ENCODE measurements around the gene MRGPRF. TPM values are rescaled to one million over a fixed set of nuclear protein-coding genes. Genes with fewer than 3 reads are reported as not detected.

MRGPRF gene
- polyA plus RNA-seq, 1 donor from 2014 or later, result not detected

DNA sequence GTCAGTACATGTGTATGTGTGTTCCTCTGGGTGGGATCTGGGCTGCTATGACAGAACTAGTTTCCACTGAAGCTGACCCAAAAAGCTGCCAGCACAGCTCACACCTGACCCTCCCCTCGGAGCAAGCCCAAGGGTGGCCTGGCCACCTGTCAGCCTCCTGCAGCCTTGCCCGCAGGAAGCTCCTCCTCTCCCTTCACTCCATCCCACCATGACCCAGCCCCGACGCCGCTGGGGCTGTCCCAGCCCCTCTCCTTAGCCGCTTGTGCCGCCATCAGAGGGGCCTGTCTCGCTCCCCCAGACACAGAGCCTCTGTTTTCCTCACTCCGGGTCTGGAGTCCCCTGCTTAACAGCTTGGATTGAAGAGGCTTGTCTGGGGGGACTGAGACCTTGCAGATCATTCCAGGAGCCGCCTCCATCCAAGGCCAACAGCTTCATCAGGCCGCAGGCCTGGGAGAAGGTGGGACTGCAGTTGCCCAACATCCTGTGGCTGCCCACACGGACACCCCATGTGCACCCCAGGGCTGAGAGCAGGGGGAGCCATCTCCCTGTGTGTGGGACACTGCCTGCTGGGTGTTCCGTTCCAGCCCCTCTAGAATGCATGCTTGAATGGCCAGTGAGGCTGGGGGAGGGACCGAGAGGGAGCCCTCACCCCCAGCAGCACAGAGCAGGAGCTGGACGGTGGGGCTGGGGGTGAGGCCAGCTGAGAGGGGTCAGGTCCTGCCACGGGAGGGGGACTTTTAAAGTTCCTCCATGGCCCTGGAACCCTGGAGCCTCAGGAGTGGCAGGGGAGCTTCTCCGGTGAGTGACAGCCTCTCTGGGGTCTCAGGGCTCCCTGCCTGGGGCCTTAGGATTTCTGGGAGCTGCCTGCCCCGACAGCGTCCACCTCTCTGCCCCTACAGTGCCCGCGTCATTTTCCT is 696 bp downstream of the MRGPRF start:
- H3K27ac ChIP-seq (ENCODE audit: low read length), result no peak overlapping the region
- no peak overlapping the region for H3K4me2 ChIP-seq (ENCODE audit: low read length)
- H3F3A ChIP-seq (ENCODE audit: insufficient read depth, low read length, poor library complexity, severe bottlenecking), result no peaks in the 10 kb centered on the region
- H3K9ac ChIP-seq (ENCODE audit: low read length), result no peak overlapping the region
- no peaks in the 10 kb centered on the region for H4K20me1 ChIP-seq (ENCODE audit: insufficient read depth)
- no peaks in the 10 kb centered on the region for H3K36me3 ChIP-seq (ENCODE audit: insufficient read depth, low read length)
- no peaks in the 10 kb centered on the region for H3K27me3 ChIP-seq (ENCODE audit: insufficient read depth, low read depth, low read length)
- no peak overlapping the region for H2AFZ ChIP-seq (ENCODE audit: low read depth, low read length)
- no peaks in the 10 kb centered on the region for H3K79me2 ChIP-seq (replicated peaks; ENCODE audit: insufficient read depth, low read length)
- no peaks in the 10 kb centered on the region for H3K9me3 ChIP-seq (ENCODE audit: low read length)
- H3K4me3 ChIP-seq (ENCODE audit: low read length), result no peak overlapping the region
- no peaks in the 10 kb centered on the region for H3K9me2 ChIP-seq (ENCODE audit: insufficient read depth, low read length)
- no peak for TF ChIP-seq RAD21 (conservative IDR thresholded peaks at IDR 0.05)
- TF ChIP-seq, protein P1, sequence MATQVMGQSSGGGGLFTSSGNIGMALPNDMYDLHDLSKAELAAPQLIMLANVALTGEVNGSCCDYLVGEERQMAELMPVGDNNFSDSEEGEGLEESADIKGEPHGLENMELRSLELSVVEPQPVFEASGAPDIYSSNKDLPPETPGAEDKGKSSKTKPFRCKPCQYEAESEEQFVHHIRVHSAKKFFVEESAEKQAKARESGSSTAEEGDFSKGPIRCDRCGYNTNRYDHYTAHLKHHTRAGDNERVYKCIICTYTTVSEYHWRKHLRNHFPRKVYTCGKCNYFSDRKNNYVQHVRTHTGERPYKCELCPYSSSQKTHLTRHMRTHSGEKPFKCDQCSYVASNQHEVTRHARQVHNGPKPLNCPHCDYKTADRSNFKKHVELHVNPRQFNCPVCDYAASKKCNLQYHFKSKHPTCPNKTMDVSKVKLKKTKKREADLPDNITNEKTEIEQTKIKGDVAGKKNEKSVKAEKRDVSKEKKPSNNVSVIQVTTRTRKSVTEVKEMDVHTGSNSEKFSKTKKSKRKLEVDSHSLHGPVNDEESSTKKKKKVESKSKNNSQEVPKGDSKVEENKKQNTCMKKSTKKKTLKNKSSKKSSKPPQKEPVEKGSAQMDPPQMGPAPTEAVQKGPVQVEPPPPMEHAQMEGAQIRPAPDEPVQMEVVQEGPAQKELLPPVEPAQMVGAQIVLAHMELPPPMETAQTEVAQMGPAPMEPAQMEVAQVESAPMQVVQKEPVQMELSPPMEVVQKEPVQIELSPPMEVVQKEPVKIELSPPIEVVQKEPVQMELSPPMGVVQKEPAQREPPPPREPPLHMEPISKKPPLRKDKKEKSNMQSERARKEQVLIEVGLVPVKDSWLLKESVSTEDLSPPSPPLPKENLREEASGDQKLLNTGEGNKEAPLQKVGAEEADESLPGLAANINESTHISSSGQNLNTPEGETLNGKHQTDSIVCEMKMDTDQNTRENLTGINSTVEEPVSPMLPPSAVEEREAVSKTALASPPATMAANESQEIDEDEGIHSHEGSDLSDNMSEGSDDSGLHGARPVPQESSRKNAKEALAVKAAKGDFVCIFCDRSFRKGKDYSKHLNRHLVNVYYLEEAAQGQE (IDR thresholded peaks at IDR 0.05; ENCODE audit: borderline replicate concordance), result no peak
- TF ChIP-seq SMC3 (conservative IDR thresholded peaks at IDR 0.05; ENCODE audit: poor library complexity), result no peak
- no peak for TF ChIP-seq TAF1 (IDR thresholded peaks at IDR 0.05; ENCODE audit: low read depth)
- TF ChIP-seq MXI1 (conservative IDR thresholded peaks at IDR 0.05; ENCODE audit: poor library complexity, severe bottlenecking), result no peak
- TF ChIP-seq EZH2 (IDR thresholded peaks at IDR 0.05; ENCODE audit: borderline replicate concordance, insufficient read depth, low read length, poor library complexity, severe bottlenecking), result no peak
- no peak for TF ChIP-seq EP300 (conservative IDR thresholded peaks at IDR 0.05; ENCODE audit: poor library complexity, severe bottlenecking)
- TF ChIP-seq POLR2AphosphoS5 (IDR thresholded peaks at IDR 0.05), result no peak

DNA sequence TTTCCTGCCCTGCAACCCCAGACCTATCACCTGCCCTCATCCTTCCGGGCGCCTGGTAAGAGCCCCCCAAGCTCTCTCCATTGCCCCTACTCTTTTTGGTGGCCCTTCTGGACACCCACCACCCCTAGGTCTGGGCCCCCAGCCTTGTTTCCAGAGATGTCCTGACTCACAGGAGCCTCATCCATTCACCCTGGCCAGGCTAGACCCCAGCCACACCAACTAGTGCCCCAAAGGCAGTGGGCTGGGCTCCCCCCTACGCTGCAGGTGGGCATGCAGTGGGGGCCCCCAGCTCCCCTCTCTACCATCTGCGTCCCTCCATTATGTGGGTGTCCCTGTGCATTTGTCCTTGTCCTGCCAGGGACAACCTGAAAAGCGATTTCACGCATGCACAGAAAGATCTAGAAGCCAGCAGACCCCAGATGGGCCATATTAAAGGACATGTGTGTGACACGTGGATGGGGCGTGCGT is 1.4 kb downstream of the MRGPRF start:
- H3K79me2 ChIP-seq (replicated peaks; ENCODE audit: insufficient read depth, low read length), result no peaks in the 10 kb centered on the region
- no peak overlapping the region for H3K4me3 ChIP-seq (ENCODE audit: low read length)
- no peaks in the 10 kb centered on the region for H4K20me1 ChIP-seq (ENCODE audit: insufficient read depth)
- H3K9ac ChIP-seq (ENCODE audit: low read length), result no peak overlapping the region
- no peak overlapping the region for H3K4me2 ChIP-seq (ENCODE audit: low read length)
- no peaks in the 10 kb centered on the region for H3K36me3 ChIP-seq (ENCODE audit: insufficient read depth, low read length)
- H2AFZ ChIP-seq (ENCODE audit: low read depth, low read length), result no peak overlapping the region
- no peaks in the 10 kb centered on the region for H3K9me3 ChIP-seq (ENCODE audit: low read length)
- no peaks in the 10 kb centered on the region for H3K9me2 ChIP-seq (ENCODE audit: insufficient read depth, low read length)
- TF ChIP-seq MXI1 (conservative IDR thresholded peaks at IDR 0.05; ENCODE audit: poor library complexity, severe bottlenecking) (no peak), RAD21 (conservative IDR thresholded peaks at IDR 0.05) (no peak), EZH2 (IDR thresholded peaks at IDR 0.05; ENCODE audit: borderline replicate concordance, insufficient read depth, low read length, poor library complexity, severe bottlenecking) (no peak), SMC3 (conservative IDR thresholded peaks at IDR 0.05; ENCODE audit: poor library complexity) (no peak)
- TF ChIP-seq, protein P2, sequence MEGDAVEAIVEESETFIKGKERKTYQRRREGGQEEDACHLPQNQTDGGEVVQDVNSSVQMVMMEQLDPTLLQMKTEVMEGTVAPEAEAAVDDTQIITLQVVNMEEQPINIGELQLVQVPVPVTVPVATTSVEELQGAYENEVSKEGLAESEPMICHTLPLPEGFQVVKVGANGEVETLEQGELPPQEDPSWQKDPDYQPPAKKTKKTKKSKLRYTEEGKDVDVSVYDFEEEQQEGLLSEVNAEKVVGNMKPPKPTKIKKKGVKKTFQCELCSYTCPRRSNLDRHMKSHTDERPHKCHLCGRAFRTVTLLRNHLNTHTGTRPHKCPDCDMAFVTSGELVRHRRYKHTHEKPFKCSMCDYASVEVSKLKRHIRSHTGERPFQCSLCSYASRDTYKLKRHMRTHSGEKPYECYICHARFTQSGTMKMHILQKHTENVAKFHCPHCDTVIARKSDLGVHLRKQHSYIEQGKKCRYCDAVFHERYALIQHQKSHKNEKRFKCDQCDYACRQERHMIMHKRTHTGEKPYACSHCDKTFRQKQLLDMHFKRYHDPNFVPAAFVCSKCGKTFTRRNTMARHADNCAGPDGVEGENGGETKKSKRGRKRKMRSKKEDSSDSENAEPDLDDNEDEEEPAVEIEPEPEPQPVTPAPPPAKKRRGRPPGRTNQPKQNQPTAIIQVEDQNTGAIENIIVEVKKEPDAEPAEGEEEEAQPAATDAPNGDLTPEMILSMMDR (IDR thresholded peaks at IDR 0.05; ENCODE audit: poor library complexity, severe bottlenecking), result no peak
- TF ChIP-seq, protein P1 (IDR thresholded peaks at IDR 0.05; ENCODE audit: borderline replicate concordance), result no peak
- no peaks in the 10 kb centered on the region for H3F3A ChIP-seq (ENCODE audit: insufficient read depth, low read length, poor library complexity, severe bottlenecking)
- H3K27me3 ChIP-seq (ENCODE audit: insufficient read depth, low read depth, low read length), result no peaks in the 10 kb centered on the region
- H3K27ac ChIP-seq (ENCODE audit: low read length), result no peak overlapping the region

All from neural cell (in vitro differentiated cells).